GM18505 (cell line): ENCODE measurements around the gene MMP13.
A peak's percentile ranks its signal among the peaks of the same experiment; 100 is the strongest.
"Not testable (repeated sequence)": the region's sequence is repeated elsewhere in the genome, so short reads cannot be mapped to it uniquely, and the experiment has no call there.

Experiments
- ATAC-seq: cut with Tn5 transposase; IDR thresholded peaks from one replicate; pipeline ENCODE4 v1.9.1; 2021; ENCODE audit not compliant: unreplicated experiment
- POLR2A ChIP-seq: IDR thresholded peaks from 4 replicates; pipeline ENCODE4 v1.6.1; 2011; ENCODE audit warnings: borderline replicate concordance; ENCODE audit not compliant: insufficient read depth, insufficient read length; ENCODE audit errors: extremely low read depth

The MMP13 gene

GRCh38 chr11:102955624-102956023, at the start of gene MMP13:
Gene MMP13, minus strand, starts transcription at chr11:102955732. Its CDS starts 27 bp downstream, at chr11:102955705.
- no peak for TF ChIP-seq POLR2A
- no peak for ATAC-seq

- ATAC-seq: not testable (repeated sequence)
These were observed 48.7 kb upstream of the MMP13 start for GRCh38 chr11:103004234-103004633.

GRCh38 chr11:102994105-102994504, 38.6 kb upstream of the MMP13 start:
- ATAC-seq: no peak
- no peak for TF ChIP-seq POLR2A

- ATAC-seq: no peak
- no peak for TF ChIP-seq POLR2A
These were observed 36.2 kb upstream of the MMP13 start for GRCh38 chr11:102991776-102992175.

- no peak for TF ChIP-seq POLR2A
- no peak for ATAC-seq
These were observed 34.6 kb upstream of the MMP13 start for GRCh38 chr11:102990145-102990544.

GRCh38 chr11:102989379-102990047, 34.0 kb upstream of the MMP13 start:
- no peak for ATAC-seq

GRCh38 chr11:102986815-102987214, 31.3 kb upstream of the MMP13 start:
- no peak for TF ChIP-seq POLR2A
- ATAC-seq: no peak

More at GRCh38 chr11:102989379-102990047, 34.0 kb upstream of the MMP13 start:
- no peak for TF ChIP-seq POLR2A

- TF ChIP-seq POLR2A: no peak
- ATAC-seq: no peak
These were observed 30.3 kb upstream of the MMP13 start for GRCh38 chr11:102985850-102986249.

- no peak for TF ChIP-seq POLR2A
- no peak for ATAC-seq
These were observed 28.0 kb upstream of the MMP13 start for GRCh38 chr11:102983486-102983885.

- ATAC-seq: peak; percentile 73
- TF ChIP-seq POLR2A: no peak
These were observed 25.9 kb upstream of the MMP13 start for GRCh38 chr11:102981324-102981910.

GRCh38 chr11:102974552-102975280, 19.2 kb upstream of the MMP13 start:
- TF ChIP-seq POLR2A: no peak
- no peak for ATAC-seq

- not testable (repeated sequence) for ATAC-seq
These were observed 18.2 kb upstream of the MMP13 start for GRCh38 chr11:102973698-102974097.

- no peak for TF ChIP-seq POLR2A
- no peak for ATAC-seq
These were observed 17.3 kb upstream of the MMP13 start for GRCh38 chr11:102972853-102973252.

GRCh38 chr11:102971766-102972165, 16.2 kb upstream of the MMP13 start:
- no peak for ATAC-seq
- no peak for TF ChIP-seq POLR2A
